IPS-18c (cell line): ENCODE results near the gene UNC5C.

Experiments used
- H3K4me3 ChIP-seq: 2 replicates; pipeline ENCODE4 v1.7.0; 2013; ENCODE audit warnings: low read depth, mild to moderate bottlenecking, low read length, moderate library complexity; ENCODE audit not compliant: insufficient read depth
- H3K9me3 ChIP-seq: one replicate; pipeline ENCODE4 v1.6.1; 2013; ENCODE audit warnings: mild to moderate bottlenecking, low read length, moderate library complexity; ENCODE audit not compliant: control insufficient read depth, insufficient read depth

The UNC5C gene

DNA sequence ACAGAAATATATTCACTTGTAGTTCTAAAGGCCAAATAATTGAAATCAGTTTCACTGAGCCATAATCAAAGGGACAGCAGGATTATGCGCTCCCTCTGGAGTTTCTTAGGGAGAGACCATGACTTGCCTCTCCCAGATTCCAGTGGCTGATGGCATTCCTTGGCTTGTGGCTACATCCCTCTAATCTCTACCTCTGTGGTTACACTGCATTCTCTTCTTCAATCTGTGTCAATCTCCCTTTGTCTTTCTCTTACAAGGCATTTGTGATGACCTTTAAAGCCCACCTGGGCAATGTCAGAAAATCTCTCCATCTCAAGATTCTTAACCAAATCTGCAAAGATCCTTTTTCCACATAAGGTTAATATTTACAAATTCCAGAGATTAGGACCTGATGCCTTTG lies 260.2 kb downstream of the UNC5C start:
- Histone ChIP-seq H3K4me3 (no peak overlapping the region), H3K9me3 (no peaks in the 10 kb centered on the region)

DNA sequence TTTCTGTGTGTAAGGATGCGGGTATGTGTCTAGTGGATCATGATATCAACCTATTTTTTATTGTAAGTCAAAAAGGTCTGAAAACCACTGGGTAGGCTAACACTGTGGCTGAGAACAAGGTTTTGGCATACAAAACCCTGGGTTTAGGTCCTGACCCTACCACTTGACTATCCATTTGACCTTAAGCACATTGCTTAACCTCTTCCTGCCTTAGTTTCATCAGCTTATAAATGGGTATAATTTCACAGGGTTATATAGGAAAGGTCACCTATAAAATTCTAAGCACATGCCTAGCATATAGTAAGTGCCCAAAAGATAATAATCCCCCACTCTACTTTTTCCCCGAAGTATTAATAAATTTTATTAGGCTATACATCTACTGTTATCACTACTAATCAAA lies 263.0 kb downstream of the UNC5C start:
- Histone ChIP-seq H3K4me3 (no peak overlapping the region), H3K9me3 (no peaks in the 10 kb centered on the region)

DNA sequence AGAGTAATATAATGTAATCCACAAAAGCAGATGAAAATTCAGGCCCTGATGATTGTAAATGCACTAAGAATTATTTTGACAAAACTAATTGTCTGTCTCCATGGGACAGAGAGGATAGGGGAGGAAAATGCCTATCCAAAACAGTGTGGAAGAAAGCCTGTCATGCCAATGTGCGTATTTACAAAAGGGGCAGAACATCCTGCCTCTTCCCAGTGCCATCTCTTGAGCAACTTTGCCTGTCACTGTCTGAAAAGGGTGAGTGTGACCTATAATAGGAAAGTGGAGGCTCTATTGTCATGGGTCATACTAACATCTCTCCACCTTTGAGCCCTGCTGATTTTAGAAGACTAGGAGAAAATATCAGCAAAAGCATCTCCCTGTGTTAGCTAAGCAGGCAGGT lies 264.1 kb downstream of the UNC5C start:
- no peak overlapping the region for H3K4me3 ChIP-seq
- no peaks in the 10 kb centered on the region for H3K9me3 ChIP-seq

DNA sequence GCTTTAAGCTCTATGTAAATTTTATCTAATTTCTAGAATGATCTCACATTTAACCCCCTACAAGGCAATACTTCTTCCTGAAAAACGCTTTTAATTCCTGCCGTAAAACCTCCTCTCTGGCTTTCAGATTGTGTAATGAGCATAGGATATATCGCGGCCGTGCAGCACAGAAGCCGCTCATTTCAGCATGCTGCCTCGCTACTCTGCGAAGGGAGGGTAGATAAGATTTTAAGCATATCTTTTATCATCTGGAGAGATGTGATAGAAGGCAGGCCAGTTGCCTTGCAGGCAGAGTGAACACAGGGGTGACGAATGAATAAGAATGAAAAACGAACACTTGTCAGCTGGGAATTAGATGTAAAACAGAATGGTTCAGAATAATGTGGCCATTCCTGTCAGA lies 265.5 kb downstream of the UNC5C start:
- Histone ChIP-seq H3K4me3 (no peak overlapping the region), H3K9me3 (no peaks in the 10 kb centered on the region)

DNA sequence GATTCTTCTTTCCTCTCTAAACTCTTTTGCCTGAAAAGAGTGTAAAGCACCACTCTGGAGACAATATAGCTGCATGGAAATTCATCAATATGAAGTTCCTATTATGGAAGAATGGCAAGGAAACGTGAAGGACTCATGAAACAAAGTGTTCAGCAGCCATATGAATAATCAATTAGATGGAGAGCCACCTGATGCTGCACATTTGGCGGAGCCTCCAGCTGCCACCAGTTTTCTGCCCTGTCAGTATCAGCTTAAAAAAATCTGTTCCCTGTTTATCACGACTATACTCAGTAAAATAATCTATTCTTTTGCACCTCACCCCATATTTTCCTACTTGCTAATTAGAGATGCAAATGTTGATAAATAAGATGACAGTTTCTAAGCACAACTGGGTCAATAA lies 276.0 kb downstream of the UNC5C start:
- Histone ChIP-seq H3K4me3 (no peak overlapping the region), H3K9me3 (no peaks in the 10 kb centered on the region)

DNA sequence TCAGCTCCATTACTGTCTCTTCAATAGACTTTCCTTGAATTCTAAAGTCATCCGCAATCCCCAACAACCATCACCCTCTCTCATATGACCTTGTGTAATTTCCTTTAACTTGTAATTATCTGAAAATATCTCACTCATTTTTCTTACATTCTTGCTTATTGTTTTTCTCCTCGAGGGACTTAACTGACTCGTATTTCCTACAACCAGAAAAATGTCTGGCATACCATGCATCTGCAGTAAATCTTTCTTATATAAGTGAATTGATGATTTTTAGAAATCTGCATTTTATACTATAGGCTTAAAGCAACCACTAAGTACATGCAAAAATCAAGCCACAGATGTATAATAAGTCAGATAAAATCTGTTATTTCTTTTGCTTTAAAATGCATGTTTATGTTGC lies 276.7 kb downstream of the UNC5C start:
- no peak overlapping the region for H3K4me3 ChIP-seq
- no peaks in the 10 kb centered on the region for H3K9me3 ChIP-seq

DNA sequence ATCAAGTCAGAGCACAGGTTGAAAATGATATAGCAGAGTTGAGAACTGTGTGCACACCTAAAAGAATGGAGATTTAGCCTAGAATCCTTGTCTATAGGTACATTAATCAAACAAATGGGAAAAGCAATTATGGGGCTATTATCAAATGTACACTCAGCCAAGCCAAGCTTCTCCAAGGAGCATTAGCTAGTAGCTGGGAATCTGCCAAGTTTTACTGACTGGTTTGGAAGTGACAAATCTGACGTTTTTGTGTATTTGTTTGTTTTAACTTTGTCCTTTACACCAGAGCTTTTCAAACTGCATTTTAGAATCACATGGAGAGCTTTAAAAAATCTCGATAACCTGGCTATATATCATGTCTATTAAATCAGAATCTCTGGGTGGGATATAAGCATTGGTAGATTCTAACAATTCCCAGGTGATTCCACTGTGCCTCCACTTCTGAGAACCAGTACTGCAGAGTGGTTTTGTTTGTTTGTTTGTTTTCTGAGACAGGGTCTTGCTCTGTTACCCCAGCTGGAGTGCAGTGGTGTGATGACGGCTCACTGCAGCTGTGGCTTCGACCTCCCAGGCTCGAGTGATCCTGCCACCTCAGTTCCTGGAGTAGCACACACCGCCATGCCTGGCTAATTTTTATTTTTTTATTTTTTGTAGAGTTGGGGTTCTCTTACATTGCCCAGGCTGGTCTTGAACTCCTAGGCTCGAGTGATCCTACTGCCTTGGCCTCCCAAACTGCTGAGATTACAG lies 279.8 kb downstream of the UNC5C start:
- Histone ChIP-seq H3K9me3 (no peaks in the 10 kb centered on the region), H3K4me3 (no peak overlapping the region)

DNA sequence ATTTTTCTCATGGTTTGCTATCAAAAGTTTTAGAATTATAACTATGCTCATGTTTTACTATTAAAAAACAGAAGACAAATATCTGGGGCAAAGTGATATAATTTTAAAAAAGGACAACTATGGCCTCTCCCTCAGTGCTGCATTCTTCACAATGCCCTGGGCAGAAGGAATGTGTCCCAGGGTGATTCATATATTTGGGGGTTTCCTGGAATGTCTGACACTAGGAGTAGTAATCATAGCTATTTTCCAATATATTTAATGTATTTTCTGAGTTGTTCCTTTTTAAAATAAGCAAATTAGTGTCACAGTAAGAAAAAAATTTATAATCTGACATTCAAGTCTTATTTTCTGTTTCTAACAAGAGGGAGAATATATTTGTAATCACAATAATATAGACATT lies 281.7 kb downstream of the UNC5C start:
- Histone ChIP-seq H3K9me3 (no peaks in the 10 kb centered on the region), H3K4me3 (no peak overlapping the region)

DNA sequence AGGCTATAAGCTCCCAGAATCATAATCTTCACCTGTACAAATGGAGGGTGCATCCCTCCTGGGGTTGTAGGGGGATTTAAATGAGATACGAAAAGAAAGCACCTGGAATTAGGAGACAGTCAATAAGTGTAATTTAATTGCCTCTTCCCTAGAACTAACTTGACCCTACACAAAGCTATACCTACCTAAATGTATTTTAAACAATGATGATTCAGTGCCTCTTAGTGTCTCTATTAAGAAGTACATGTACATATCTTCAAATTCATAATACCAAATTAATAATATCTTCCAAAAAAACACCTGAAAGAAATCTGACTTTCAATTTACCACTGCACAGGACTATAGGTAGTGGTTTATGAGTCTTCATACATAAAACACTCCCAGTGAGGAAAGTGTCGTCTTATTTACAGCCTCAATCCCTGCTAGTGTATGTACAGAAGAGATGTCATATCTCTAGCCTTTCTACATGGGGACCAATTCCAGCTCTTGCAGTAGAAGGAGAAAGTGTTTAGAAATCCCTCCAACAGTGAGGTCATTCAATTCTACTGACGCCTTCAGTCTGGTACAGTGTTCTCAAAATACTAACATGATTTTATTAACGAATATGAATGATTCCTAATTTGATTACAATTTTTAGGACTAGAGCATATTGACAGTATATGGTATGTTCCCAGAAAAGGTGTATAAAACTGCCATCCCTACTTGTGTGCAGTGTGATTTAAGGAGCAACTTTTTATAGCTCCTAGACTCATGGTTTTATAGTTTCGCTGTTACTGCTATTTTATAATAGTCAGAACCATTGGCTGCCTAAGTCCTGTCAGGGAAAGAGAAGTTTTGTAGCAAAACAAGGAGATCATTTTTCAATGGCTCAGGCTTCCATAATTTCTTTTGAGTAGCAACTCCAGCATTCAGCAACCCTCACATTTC lies 282.7 kb downstream of the UNC5C start:
- Histone ChIP-seq H3K9me3 (no peaks in the 10 kb centered on the region), H3K4me3 (no peak overlapping the region)

DNA sequence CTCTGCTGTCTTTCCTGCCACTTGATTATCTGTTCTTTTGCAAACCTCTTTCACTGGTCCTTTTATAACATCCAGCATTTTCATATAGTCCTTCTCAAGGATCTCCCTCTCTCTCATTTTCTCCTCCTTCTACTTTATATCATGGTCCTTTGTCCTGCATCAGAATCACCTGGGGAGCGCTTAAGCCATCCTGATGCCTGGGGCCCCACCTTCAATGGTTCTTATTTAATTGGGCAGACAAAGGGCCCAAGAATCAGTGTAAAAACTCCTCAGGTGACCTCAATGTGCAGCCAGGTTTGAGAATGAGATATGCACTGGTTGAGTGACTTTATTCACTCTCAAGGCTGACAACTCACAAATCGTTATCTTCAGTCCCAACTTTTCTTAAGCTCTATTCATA lies 283.9 kb downstream of the UNC5C start:
- Histone ChIP-seq H3K4me3 (no peak overlapping the region), H3K9me3 (no peaks in the 10 kb centered on the region)

DNA sequence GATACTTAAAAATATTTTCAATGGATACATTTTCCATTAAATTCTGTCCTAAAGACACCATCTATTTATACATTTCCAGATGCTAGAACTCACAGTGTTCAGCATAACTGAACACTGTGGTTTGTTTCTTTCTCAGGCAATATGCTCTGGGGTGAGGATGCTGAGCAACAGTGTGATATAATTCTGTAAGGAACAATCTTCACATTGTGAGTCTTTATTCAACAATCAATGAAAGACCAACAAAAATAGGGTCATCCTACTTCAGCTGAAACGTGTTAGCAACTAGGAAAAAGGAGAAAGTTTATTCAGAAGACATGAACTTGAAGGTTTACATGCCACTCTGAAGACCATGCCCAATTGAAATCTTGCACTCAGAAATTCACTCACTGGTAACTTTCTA lies 284.8 kb downstream of the UNC5C start:
- H3K9me3 ChIP-seq, result no peaks in the 10 kb centered on the region
- H3K4me3 ChIP-seq, result no peak overlapping the region

DNA sequence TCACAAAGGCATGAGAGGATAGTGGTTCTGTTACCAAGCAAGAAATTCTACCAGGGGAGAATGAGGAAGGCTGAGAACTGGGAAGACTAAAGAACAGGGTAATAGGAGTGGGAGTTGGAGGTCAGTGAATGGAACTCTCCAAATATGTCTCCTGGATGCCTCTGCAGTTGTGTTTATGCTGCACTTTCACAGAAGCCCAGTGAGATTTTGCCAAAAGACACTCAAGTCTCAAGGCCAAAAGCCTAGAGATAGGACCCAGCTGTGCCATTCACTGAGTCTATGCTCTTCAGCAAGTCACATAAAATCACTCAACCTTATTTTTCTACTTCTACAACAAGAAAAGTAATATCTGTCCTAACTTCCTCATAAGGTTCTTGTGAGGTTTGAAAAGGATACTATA lies 285.4 kb downstream of the UNC5C start:
- no peak overlapping the region for H3K4me3 ChIP-seq
- H3K9me3 ChIP-seq, result no peaks in the 10 kb centered on the region

DNA sequence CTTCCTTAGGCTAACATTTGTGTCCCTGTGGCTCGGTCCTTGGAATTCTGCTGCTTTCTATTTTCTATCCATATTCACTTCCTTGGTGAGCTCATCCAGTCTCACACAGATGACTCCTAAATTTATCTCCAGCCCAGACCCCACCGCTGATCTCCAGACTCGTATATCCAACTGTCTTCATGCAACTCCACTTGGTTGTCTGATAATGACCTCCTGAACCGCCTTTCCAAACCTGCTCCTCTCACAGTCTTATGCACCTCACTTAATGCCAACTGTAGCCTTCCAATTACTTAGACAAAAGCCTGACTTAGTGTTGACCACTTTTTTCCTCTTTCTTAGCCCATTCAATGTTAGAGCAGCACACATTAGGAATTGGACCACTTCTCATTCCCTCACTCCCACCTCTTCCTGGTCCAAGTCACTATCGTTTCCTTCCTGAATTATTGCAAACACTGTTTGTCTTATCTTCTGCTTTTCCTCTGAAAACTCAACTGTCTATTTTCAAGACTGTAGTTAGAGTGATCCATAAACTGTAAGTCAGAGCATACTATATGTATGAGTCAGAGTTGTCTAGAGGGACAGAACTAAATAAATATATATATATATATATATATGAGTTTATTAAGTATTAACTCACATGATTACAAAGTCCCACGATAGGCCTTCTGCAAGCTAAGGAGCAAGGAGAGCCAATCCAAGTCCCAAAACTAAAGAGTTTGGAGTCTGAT lies 292.5 kb downstream of the UNC5C start:
- Histone ChIP-seq H3K4me3 (no peak overlapping the region), H3K9me3 (no peaks in the 10 kb centered on the region)

DNA sequence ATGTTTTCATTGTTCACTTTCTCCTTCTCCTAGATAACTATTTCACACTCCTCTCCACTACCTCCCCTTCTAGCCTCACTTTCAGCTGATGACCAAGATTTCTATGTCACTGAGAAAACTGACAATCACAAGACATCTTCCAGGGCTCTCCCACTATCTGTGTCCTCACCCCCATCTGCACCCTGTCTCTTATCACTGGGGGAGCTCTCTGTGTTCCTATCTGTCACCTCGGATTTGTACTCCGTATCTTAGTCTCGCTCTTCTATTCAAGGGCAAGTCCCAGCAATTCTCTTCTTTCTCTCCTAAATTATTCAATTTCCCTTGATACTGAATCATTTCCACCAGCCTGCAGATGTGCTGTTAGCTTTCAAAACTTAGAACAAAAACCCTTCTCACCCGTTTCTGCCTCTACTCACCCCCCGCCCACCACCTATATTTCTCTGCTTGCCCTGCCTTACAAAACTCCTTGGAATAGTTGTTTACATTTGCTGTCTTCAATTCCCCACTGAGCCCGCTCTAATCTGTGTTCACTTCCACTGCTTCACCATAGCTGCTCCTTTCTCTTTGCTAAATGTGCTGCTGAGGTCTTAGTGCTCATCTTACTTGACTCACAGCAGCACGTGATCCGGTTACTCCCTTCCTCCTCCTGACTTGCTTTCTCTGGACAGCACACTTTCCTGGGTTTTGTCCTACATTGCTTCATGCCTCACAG lies 293.2 kb downstream of the UNC5C start:
- H3K9me3 ChIP-seq, result no peaks in the 10 kb centered on the region
- no peak overlapping the region for H3K4me3 ChIP-seq

DNA sequence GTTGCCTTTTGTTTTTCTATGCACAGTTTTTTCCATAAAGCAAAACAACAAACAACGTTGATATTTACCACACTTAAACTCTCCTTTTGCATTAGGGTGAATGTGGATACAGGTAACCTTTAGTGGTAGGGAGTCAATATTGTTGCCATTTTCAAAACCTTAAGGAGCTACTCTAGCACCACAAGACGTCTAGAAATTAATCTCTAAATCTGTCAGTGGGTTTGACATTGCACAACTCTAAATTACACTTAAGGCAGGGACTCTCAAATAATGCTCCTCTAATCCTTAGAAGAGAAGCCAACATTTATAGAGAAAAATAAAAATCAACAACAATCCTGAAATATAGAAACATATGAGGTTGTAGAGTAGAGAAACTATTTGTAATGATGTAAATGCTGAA lies 297.2 kb downstream of the UNC5C start:
- H3K9me3 ChIP-seq, result no peaks in the 10 kb centered on the region
- no peak overlapping the region for H3K4me3 ChIP-seq

DNA sequence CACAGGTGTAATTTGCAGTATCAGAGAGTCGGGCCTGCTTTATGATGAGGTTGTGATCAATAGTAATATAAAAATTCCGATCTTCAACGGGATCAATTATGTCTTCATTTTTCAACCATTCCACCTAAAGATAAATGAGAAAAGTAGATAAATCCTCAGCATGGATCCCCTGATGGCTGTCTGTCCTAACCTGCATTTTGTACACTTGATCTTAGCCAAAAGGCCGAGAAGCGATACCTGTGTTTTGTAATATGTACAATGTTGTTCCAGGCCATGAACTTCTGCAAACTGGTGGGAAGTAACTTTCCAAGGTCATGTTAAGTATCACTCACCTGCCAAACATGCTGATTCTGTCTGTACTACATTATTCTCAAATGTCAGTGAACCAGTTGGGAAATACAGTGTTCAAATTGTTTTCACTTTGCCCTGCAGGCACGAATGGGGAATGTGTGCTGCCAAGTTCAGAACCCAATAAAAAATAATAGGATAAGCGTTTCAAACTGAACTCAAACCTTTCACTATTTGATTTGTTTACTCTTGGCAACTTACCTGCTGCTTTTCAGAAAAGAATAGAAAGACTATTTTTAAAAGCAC lies 298.1 kb downstream of the UNC5C start:
- Histone ChIP-seq H3K9me3 (no peaks in the 10 kb centered on the region), H3K4me3 (no peak overlapping the region)

DNA sequence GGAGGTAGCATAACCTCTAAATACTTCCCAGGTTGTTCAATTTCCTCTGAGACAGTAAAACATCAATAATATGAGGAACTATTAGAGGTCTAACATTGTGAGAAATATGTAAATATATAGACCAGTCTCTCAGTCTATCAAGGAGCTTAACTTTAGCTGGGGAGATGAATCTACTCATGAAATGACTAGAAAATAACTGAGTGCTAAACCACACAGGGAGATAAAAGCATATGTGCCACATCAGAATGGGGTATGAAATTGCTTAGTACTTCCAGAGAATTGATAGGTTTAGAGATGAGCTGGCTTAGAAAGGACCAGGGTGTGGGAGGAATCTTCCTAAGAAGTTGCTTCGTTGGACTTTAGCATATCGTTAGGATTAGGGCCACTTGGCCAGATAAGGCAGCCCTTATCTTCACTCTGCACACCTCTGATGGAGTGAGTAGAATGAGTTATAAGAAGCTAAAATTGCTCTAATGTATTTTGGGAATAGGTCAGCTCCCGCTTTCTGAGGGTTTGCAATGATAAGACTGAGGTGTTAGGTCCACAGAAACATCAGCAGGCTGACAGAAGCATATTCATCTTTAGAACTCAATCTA lies 299.2 kb downstream of the UNC5C start:
- no peak overlapping the region for H3K4me3 ChIP-seq
- H3K9me3 ChIP-seq, result no peaks in the 10 kb centered on the region
